Calu3 (cell line): ENCODE data around the gene CHN2. TPM values are rescaled to one million over a fixed set of nuclear protein-coding genes. Genes with fewer than 3 reads are reported as not detected.

ENCODE experiments used
- BruUV-seq: library from RNA; stranded (reverse); fragments of 400-500 nt; replicated peaks from 2 replicates; lab custom pipeline; 2021; lab: Mats Ljungman, UMichigan
- CTCF ChIA-PET: fragments of 300-600 bp; sonication (Branson Sonifier 250); formaldehyde crosslinking; loops from one replicate; lab custom pipeline; 2022; ENCODE audit warnings: antibody characterized with exemption; lab: Charles Lee
- DNase-seq: peaks from one replicate; pipeline ENCODE4 v3.0.0; 2022
- H3K27ac Mint-ChIP-seq: one replicate; pipeline ENCODE4 v1.8.0; 2022; ENCODE audit warnings: mixed read lengths; ENCODE audit not compliant: unreplicated experiment
- H3K27me3 Mint-ChIP-seq: one replicate; pipeline ENCODE4 v1.8.0; 2022; ENCODE audit warnings: mixed read lengths; ENCODE audit not compliant: unreplicated experiment
- H3K36me3 Mint-ChIP-seq: one replicate; pipeline ENCODE4 v1.8.0; 2022; ENCODE audit warnings: mild to moderate bottlenecking, moderate library complexity, mixed read lengths; ENCODE audit not compliant: insufficient read depth, unreplicated experiment
- H3K4me1 Mint-ChIP-seq: one replicate; pipeline ENCODE4 v1.8.0; 2022; ENCODE audit warnings: mild to moderate bottlenecking, low read depth, mixed read lengths; ENCODE audit not compliant: unreplicated experiment
- H3K4me3 Mint-ChIP-seq: one replicate; pipeline ENCODE4 v1.8.0; 2022; ENCODE audit warnings: mild to moderate bottlenecking, low read depth, moderate library complexity, mixed read lengths; ENCODE audit not compliant: unreplicated experiment
- H3K9me3 Mint-ChIP-seq: one replicate; pipeline ENCODE4 v1.8.0; 2022; ENCODE audit warnings: low read depth, mixed read lengths; ENCODE audit not compliant: unreplicated experiment
- CTCF ChIP-seq: fragments of 200-600 bp; IDR thresholded peaks from one replicate; pipeline ENCODE4 v1.8.0; 2022; ENCODE audit warnings: antibody characterized with exemption; ENCODE audit not compliant: unreplicated experiment
- intact Hi-C: fragments of 100-400 bp; cut with micrococcal nuclease; formaldehyde crosslinking; loops from one replicate; pipeline ENCODE4 v1.10.0; 2022; ENCODE audit not compliant: unreplicated experiment
- total RNA-seq: library from RNA; stranded (reverse); gene quantifications from 2 replicates; pipeline ENCODE4 v1.2.3, GENCODE V29; 2022

Gene CHN2
- total RNA-seq, 1 experiment from 2014 or later: 12.4 TPM

GRCh38 chr7:29476916-29477315, 282.3 kb downstream of the CHN2 start:
- TF ChIP-seq CTCF: no peak
- H3K27ac Mint-ChIP-seq: no peak overlapping the region
- H3K36me3 Mint-ChIP-seq: no peaks in the 10 kb centered on the region
- CTCF ChIA-PET: no interaction called here
- peaks cover 28% of the 10 kb centered on the region for H3K27me3 Mint-ChIP-seq
- H3K9me3 Mint-ChIP-seq: no peaks in the 10 kb centered on the region
- peaks cover 7% of the 10 kb centered on the region for H3K4me1 Mint-ChIP-seq
- BruUV-seq: no TSS peak
- intact Hi-C loops: no loop called here
- no peak overlapping the region for H3K4me3 Mint-ChIP-seq
- no peak for DNase-seq

GRCh38 chr7:29478226-29478625, 283.7 kb downstream of the CHN2 start:
- BruUV-seq: no TSS peak
- H3K36me3 Mint-ChIP-seq: no peaks in the 10 kb centered on the region
- peaks cover 28% of the 10 kb centered on the region for H3K27me3 Mint-ChIP-seq
- intact Hi-C loops: no loop called here
- no peaks in the 10 kb centered on the region for H3K9me3 Mint-ChIP-seq
- CTCF ChIA-PET: no interaction called here
- no peak for TF ChIP-seq CTCF
- no peaks in the 10 kb centered on the region for H3K4me1 Mint-ChIP-seq
- DNase-seq: no peak
- no peak overlapping the region for H3K27ac Mint-ChIP-seq
- no peak overlapping the region for H3K4me3 Mint-ChIP-seq

GRCh38 chr7:29478687-29479240, 284.2 kb downstream of the CHN2 start:
- CTCF ChIA-PET: no interaction called here
- no peak for DNase-seq
- intact Hi-C loops: no loop called here
- Mint-ChIP-seq H3K4me3 (no peak overlapping the region), H3K27me3 (peaks cover 28% of the 10 kb centered on the region), H3K36me3 (no peaks in the 10 kb centered on the region), H3K27ac (no peak overlapping the region), H3K4me1 (no peaks in the 10 kb centered on the region), H3K9me3 (no peaks in the 10 kb centered on the region)
- BruUV-seq: no TSS peak
- no peak for TF ChIP-seq CTCF

GRCh38 chr7:29479301-29480200, 285.0 kb downstream of the CHN2 start:
- intact Hi-C loops: no loop called here

More at GRCh38 chr7:29479301-29480200, 285.0 kb downstream of the CHN2 start:
- Mint-ChIP-seq H3K9me3 (no peaks in the 10 kb centered on the region), H3K36me3 (no peaks in the 10 kb centered on the region), H3K4me1 (no peaks in the 10 kb centered on the region), H3K27ac (no peak overlapping the region), H3K27me3 (peaks cover 26% of the 10 kb centered on the region), H3K4me3 (no peak overlapping the region)
- CTCF ChIA-PET: no interaction called here
- TF ChIP-seq CTCF: no peak
- no peak for DNase-seq
- no TSS peak for BruUV-seq
